Measurements from ENCODE around the gene PXMP2. TPM values are rescaled to one million over a fixed set of nuclear protein-coding genes. Genes with fewer than 3 reads are reported as not detected.
"Not testable (repeated sequence)": the region's sequence is repeated elsewhere in the genome, so short reads cannot be mapped to it uniquely, and the experiment has no call there.

PXMP2 gene
- total RNA-seq, 1 donor from 2014 or later = 18.6 TPM

DNA sequence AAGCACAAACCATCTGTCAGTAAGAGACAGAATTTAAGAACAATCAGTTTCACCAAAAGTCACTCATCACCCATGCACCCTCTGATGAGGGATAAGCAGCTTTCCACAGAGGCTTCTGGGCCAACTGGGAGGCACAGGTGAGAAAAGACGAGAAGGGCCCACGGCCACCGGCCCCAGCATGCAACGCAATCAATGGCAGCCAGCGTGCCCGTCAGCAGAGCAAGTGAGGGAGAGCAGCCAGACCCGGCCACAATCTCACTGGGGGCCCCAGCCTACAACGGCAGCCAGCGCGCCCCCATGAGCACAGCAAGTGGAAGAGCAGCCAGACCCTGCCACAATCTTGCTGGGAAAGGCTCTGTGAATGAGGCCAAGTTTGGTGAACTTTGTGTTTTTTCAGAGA, 60.9 kb downstream of the PXMP2 start:
- no peak for DNase-seq (ENCODE audit: low spot score)

GRCh38 chr12:132753670-132754069, 66.3 kb downstream of the PXMP2 start:
- H3K4me3 Mint-ChIP-seq (ENCODE audit: unreplicated experiment); H3K27ac Mint-ChIP-seq (ENCODE audit: unreplicated experiment); H3K27me3 Mint-ChIP-seq (ENCODE audit: unreplicated experiment); H3K9me3 Mint-ChIP-seq (ENCODE audit: unreplicated experiment); H3K4me1 Mint-ChIP-seq (ENCODE audit: unreplicated experiment); DNase-seq (ENCODE audit: low spot score): not testable (repeated sequence)
- peaks cover 16% of the 10 kb centered on the region for H3K36me3 Mint-ChIP-seq (ENCODE audit: low read depth, unreplicated experiment)

More for the DNA sequence above, 60.9 kb downstream of the PXMP2 start:
- Mint-ChIP-seq H3K36me3 (ENCODE audit: low read depth, unreplicated experiment) (peaks cover 37% of the 10 kb centered on the region), H3K4me3 (ENCODE audit: unreplicated experiment) (peak overlapping the region; percentile 56), H3K27ac (ENCODE audit: unreplicated experiment) (no peak overlapping the region), H3K9me3 (ENCODE audit: unreplicated experiment) (no peaks in the 10 kb centered on the region), H3K27me3 (ENCODE audit: unreplicated experiment) (peaks cover 2% of the 10 kb centered on the region), H3K4me1 (ENCODE audit: unreplicated experiment) (no peaks in the 10 kb centered on the region)
- TF ChIP-seq, protein P1, sequence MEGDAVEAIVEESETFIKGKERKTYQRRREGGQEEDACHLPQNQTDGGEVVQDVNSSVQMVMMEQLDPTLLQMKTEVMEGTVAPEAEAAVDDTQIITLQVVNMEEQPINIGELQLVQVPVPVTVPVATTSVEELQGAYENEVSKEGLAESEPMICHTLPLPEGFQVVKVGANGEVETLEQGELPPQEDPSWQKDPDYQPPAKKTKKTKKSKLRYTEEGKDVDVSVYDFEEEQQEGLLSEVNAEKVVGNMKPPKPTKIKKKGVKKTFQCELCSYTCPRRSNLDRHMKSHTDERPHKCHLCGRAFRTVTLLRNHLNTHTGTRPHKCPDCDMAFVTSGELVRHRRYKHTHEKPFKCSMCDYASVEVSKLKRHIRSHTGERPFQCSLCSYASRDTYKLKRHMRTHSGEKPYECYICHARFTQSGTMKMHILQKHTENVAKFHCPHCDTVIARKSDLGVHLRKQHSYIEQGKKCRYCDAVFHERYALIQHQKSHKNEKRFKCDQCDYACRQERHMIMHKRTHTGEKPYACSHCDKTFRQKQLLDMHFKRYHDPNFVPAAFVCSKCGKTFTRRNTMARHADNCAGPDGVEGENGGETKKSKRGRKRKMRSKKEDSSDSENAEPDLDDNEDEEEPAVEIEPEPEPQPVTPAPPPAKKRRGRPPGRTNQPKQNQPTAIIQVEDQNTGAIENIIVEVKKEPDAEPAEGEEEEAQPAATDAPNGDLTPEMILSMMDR (IDR thresholded peaks at IDR 0.05; ENCODE audit: unreplicated experiment) = no peak

GRCh38 chr12:132754160-132754932, 67.0 kb downstream of the PXMP2 start:
- H3K36me3 Mint-ChIP-seq (ENCODE audit: low read depth, unreplicated experiment) = peaks cover 14% of the 10 kb centered on the region
- no peak overlapping the region for H3K4me3 Mint-ChIP-seq (ENCODE audit: unreplicated experiment)
- peaks cover 2% of the 10 kb centered on the region for H3K27me3 Mint-ChIP-seq (ENCODE audit: unreplicated experiment)
- H3K9me3 Mint-ChIP-seq (ENCODE audit: unreplicated experiment) = no peaks in the 10 kb centered on the region
- peak overlapping the region; percentile 11 for H3K27ac Mint-ChIP-seq (ENCODE audit: unreplicated experiment)
- TF ChIP-seq, protein P1 (IDR thresholded peaks at IDR 0.05; ENCODE audit: unreplicated experiment) = no peak
- no peak for DNase-seq (ENCODE audit: low spot score)
- no peaks in the 10 kb centered on the region for H3K4me1 Mint-ChIP-seq (ENCODE audit: unreplicated experiment)

Other genes starting within 250 kb of the PXMP2 start
- gene FBRSL1, start 197.4 kb upstream of the PXMP2 start, total RNA-seq (ENCODE audit: unreplicated experiment) = 38.4 TPM
- not detected for gene LRCOL1, start 77.0 kb upstream of the PXMP2 start, total RNA-seq (ENCODE audit: unreplicated experiment)
- gene P2RX2, start 68.8 kb upstream of the PXMP2 start, total RNA-seq (ENCODE audit: unreplicated experiment) = not detected
- gene POLE, start 245 bp upstream of the PXMP2 start, total RNA-seq (ENCODE audit: unreplicated experiment) = 137 TPM
- gene PGAM5, start 23.3 kb downstream of the PXMP2 start, total RNA-seq (ENCODE audit: unreplicated experiment) = 43.9 TPM
- 96.2 TPM for gene ANKLE2, start 74.2 kb downstream of the PXMP2 start, total RNA-seq (ENCODE audit: unreplicated experiment)
- 44.3 TPM for gene GOLGA3, start 141.3 kb downstream of the PXMP2 start, total RNA-seq (ENCODE audit: unreplicated experiment)
- 74.1 TPM for gene CHFR, start 200.0 kb downstream of the PXMP2 start, total RNA-seq (ENCODE audit: unreplicated experiment)